ENCODE measurements around the gene ZNF607.
"Not testable (repeated sequence)": the region's sequence is repeated elsewhere in the genome, so short reads cannot be mapped to it uniquely, and the experiment has no call there.

Gene ZNF607

DNA sequence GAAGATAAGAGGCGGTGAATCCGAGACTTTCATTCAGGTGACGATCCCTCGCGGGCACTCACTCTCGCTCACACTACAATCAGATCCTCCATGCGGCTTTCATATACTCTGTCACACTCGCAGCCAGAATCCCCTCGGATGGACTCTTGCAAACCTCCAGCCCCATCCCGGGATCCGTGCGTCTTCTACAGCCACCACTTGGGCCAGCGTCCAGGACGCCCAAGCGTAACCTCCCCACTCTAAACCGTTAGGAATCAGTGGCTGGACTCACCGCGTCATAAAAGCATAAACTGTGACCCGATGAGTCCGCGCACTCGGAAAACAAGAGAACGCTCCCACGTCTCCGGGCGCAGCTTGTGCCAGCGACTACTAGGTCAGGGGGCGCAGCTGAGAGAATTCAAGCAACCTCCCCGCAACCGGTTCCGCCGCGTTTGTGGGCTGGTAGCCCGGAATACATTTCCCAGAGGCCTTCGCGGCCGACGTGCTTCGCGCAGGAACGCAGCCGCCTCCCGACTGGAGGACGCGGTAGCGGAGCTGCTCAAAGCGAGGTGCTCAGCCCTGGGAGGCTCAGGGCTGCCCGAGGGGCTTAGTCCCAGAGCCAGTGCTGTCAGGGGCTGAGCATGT, 27.6 kb downstream of the ZNF607 start:
- peak; percentile 89 for DNase-seq (ENCODE audit: low spot score)
- peak overlapping the region; percentile 78 to 89 for H3K27ac ChIP-seq
- TF ChIP-seq, protein P1, sequence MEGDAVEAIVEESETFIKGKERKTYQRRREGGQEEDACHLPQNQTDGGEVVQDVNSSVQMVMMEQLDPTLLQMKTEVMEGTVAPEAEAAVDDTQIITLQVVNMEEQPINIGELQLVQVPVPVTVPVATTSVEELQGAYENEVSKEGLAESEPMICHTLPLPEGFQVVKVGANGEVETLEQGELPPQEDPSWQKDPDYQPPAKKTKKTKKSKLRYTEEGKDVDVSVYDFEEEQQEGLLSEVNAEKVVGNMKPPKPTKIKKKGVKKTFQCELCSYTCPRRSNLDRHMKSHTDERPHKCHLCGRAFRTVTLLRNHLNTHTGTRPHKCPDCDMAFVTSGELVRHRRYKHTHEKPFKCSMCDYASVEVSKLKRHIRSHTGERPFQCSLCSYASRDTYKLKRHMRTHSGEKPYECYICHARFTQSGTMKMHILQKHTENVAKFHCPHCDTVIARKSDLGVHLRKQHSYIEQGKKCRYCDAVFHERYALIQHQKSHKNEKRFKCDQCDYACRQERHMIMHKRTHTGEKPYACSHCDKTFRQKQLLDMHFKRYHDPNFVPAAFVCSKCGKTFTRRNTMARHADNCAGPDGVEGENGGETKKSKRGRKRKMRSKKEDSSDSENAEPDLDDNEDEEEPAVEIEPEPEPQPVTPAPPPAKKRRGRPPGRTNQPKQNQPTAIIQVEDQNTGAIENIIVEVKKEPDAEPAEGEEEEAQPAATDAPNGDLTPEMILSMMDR (IDR thresholded peaks at IDR 0.05), result no peak
- H3K4me3 ChIP-seq, result peak overlapping the region; percentile 89

DNA sequence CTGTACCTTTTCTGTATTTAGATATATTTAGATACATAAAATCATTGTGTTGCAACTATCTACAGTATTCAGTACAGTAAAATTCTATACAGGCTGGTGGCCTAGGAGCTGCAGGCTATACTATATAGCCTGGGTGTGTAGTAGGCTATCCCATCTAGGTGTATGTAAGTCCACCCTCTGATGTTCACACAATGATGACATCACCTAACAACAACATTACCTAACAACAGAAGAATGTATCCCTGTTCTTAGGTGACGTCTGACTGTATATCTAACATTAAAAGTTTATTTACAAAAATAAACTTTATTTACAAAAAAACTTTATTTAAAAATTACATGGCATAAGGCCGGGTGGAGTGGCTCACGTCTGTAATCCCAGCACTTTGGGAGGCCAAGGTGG, 36.0 kb downstream of the ZNF607 start:
- no peak overlapping the region for H3K27ac ChIP-seq
- TF ChIP-seq, protein P1 (IDR thresholded peaks at IDR 0.05), result no peak
- no peak overlapping the region for H3K4me3 ChIP-seq
- DNase-seq (ENCODE audit: low spot score), result no peak

DNA sequence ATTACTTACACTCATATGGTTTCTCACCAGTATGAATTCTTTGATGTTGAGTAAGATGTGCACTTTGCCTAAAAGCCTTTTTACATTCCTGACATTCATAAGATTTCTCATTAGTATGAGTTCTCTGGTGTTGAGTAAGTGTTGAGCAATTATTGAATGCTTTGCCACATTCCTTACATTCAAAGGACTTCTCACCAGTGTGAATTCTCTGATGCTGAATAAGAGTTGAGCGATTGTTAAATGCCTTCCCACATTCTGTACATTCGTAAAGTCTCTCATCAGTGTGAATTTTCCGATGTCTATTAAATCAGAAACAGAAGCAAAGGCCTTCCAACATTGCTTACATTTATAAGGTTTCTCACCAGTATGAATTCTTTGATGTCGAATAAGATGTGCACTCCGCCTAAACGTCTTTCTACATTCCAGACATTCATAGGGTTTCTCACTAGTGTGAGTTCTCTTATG, 50.1 kb downstream of the ZNF607 start:
- H3K4me3 ChIP-seq, result peak overlapping the region; percentile 4

DNA sequence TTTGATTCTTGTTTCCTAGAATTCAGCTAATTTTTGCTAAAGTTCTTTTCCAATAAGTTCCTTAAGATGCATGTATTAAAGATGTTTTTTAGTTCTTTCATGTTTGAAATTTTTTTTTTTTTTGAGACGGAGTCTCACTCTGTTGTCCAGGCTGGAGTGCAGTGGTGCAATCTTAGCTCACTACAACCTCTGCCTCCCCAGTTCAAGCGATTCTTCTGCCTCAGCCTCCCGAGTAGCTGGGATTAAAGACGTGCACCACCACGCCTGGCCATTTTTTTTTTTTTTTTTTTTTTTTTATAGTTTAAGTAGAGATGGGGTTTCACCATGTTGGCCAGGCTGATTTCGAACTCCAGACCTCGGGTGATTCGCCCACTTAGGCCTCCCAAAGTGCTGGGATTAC, 62.4 kb downstream of the ZNF607 start:
- DNase-seq (ENCODE audit: low spot score); H3K4me3 ChIP-seq: not testable (repeated sequence)

More for the DNA sequence above, 50.1 kb downstream of the ZNF607 start:
- TF ChIP-seq, protein P1 (IDR thresholded peaks at IDR 0.05), result no peak
- no peak for DNase-seq (ENCODE audit: low spot score)
- H3K27ac ChIP-seq, result no peak overlapping the region

DNA sequence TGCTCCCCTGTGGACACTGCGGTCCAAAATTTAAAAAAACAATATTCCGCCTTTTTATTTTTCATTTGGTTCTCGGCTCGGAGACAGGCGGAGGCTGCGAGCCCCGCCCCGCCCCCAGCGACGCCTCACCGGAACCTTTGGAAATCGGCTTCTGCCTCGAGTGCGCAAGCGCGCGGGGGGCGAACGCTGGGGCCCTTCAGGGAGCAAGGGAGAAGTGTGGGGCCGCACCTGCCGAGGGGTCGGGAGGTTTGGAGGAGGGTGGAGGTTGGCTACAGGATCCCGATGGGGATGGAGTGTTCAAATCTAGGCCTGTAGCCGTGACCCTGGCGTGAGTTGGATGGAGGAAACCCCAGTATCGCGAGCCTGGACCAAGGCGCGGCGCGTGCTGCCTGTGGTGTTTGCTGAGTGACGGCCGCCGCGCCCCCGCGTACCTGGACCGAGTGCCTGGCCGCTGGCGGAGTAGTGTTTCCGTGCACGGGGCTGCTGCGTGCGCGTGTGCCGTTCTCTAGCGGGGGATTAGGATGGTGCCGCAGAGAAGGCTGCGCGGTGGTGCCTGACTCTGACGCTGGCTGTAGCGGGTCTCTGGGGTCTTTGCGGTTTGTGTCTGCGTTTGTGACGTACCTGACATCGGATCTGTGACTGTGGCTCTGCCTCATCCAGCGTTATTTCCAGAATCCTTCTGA, 63.7 kb downstream of the ZNF607 start:
- peak; percentile 83 for DNase-seq (ENCODE audit: low spot score)
- TF ChIP-seq, protein P1 (IDR thresholded peaks at IDR 0.05), result no peak
- Histone ChIP-seq H3K27ac (peak overlapping the region; percentile 76 to 93), H3K4me3 (peak overlapping the region; percentile 72)

More for the DNA sequence above, 62.4 kb downstream of the ZNF607 start:
- not testable (repeated sequence) for H3K27ac ChIP-seq

DNA sequence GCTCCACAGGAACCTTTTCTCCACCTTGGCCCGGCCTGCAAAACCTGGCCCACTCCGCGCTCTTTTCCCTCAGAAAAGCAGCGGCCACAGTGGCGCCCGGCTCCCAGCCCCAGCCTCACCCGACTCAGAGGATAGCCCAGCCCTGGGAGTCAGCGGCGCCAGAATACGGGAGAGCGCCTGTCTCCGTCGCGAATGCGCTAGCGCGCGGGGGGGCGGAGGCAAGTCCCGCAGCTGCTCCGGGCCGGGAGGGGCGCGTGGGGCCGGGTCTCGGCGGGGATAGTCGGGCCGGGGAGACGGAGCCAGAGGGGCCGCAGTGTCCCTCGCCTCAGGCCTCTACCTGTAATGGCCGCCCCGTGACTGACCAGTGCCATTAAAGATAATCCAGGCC, 64.3 kb downstream of the ZNF607 start, which contains the start of gene ZFP30:
TSS of gene ZFP30 (minus strand) at position 165 of the 388 bp plus-strand sequence. CDS start 7,643 bp downstream, outside the sequence.
- peak; percentile 91 for DNase-seq (ENCODE audit: low spot score)
- TF ChIP-seq, protein P1 (IDR thresholded peaks at IDR 0.05), result no peak

DNA sequence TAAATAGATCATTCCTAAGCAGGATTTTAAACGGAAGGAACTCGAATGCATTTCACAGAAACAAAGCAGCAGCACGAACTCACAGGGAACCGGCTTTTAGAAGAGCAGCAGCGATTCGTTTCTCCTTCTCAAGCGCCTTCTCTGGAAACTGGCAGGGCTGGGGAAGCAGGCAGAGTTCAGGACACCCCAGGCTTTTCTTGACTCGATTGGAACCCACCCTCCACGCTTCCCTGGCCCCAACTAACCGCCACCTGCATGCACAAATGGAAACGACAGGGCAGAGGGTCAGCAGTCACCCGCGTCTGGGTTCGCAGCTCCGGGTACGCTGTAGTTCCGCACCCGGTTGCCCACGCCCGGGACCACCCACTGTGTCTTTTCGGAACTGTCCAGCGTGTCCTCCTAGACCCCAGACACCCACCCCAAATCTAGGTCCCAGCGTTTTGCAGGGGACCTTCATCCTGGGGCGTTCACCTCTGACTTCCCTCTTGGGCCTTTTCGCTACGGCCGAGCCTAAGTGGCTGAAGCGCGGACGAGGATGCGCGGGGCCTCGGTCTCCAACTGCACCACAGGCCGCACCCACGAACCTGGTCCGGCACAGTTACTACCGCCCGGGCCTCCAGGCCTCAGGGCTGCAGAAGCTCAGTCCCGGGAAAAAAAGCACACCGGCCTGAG, 64.8 kb downstream of the ZNF607 start:
- TF ChIP-seq, protein P1 (IDR thresholded peaks at IDR 0.05), result no peak
- H3K27ac ChIP-seq, result peak overlapping the region; percentile 76 to 93
- H3K4me3 ChIP-seq, result peak overlapping the region; percentile 72
- peak; percentile 68 for DNase-seq (ENCODE audit: low spot score)

More for the DNA sequence above, 64.3 kb downstream of the ZNF607 start, which contains the start of gene ZFP30:
- peak within 1 kb of the TSS; percentile 76 to 93 for H3K27ac ChIP-seq
- H3K4me3 ChIP-seq, result peak within 1 kb of the TSS; percentile 72
